OCI-M1 (cell line): ENCODE measurements around the gene RBSN.
"Not testable (repeated sequence)": the region's sequence is repeated elsewhere in the genome, so short reads cannot be mapped to it uniquely, and the experiment has no call there.

Experiments used
- DNase-seq: peaks from one replicate; lab custom pipeline; 2025; lab: John Stamatoyannopoulos, UW

The RBSN gene

GRCh38 chr3:15098503-15099363 is at the start of gene RBSN:
RBSN (minus strand) TSS chr3:15099148; CDS start chr3:15096120, 3,028 bp downstream.
- peak; percentile 97 for DNase-seq

DNA sequence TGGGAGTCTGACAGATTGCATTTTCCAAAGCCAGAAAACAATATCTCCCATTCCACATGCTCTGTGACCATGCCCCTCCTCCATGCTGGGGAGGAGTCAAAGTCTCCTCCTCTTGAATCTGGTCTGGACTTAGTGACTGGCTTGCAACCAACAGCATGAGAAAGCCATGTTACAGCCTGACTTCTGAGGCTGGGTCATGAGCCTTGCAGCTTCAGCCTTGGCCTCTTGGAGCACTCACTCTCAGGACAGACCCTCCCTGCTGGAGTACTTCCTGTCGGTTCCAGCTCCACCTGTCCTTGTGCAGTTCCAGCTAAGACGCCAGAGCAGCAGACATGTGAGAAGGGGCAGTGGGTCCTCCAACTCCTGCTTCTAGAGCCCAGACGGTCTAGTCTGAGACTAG is 49.7 kb upstream of the RBSN start:
- DNase-seq, result peak; percentile 67

DNA sequence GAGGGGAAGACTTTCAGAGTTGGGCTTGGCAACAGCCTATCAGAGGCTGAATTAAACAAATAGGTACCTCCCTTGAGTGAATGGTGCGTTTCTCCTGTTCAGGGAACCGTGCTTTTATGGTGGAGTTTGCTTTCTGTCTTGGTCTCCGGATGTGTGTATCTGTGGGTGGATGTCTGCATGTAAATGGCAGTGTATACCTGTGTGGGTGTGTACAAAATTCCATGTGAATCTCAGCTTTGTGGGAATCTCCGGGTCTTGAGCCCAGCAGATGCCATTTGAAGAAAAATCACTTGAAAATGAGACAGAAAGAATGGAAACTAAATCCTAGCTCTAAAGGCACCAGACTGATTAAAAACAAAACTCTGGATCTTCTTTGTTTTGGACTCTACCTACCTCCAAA is 37.9 kb upstream of the RBSN start:
- DNase-seq, result not testable (repeated sequence)

DNA sequence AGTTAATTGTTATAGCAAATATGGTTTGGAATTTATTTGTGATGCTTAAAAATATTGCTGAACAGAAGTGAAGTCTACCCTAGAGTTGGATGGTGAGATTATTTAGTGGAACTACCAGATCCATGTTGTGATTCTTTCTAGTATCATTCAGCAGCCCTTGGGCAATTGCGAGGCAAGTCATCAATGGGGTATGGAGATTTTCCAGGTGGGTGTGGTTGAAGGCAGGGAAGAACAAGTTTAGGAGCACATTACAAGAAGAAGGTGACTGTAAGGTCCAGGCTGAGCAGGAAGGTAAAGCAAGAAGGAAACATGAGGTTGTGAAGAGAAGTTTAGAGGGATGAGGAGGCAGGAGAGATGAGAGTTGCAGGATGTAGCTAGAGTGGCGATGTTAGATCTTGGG is 36.0 kb upstream of the RBSN start:
- not testable (repeated sequence) for DNase-seq

DNA sequence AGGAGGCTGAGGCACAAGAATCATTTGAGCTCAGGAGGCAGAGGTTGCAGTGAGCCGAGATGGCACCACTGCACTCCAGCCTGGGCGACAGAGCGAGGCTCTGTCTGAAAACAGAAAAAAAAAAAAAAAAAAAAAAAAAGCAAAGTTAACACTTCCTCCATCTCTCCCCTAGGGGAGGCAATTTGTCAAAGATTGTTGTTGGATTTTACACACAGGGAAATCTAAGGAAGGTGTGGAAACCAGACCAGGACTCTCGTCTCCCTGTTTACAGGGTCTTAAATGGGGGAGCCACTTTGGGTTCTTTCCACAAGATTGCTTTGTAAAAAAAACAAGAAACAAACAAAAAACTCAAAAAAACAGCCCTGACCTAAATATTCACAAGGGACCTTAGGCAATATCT is 29.5 kb upstream of the RBSN start:
- not testable (repeated sequence) for DNase-seq

DNA sequence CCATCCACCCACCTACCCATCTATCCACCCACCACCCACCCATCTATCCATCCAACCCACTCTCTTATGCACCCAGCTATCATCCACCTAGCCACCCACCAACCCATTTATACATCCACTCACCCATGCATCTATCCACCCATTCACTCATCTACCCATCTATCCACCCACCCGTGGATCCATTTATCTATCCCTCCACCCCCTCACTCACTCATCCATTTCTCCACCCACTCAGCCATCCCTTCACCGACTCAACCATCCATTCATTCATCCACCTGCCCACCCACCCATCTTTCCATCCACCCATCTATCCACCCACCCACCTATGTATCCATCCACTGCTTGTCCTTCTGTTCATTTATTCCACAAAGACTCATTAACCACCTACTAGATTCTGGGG is 28.0 kb upstream of the RBSN start:
- DNase-seq, result not testable (repeated sequence)

DNA sequence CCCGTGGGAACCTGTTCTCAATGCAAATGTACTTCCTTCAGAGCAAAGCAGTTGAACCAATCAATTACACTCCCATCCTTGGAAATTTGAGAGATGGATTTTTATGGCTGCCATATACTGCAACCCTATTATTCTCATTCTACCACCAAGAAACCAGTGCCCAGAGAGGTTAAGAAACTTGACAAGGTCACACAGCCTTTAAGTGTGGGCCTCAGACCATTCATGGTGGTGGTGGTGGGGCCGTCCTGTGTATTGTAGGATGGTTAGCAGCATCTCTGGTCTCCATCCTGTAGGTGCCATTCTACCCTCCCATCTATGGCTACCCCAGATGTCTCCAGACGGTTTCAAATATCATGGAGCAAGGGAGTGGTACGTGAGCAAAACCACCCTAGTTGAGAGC is 23.4 kb upstream of the RBSN start:
- no peak for DNase-seq

GRCh38 chr3:15121936-15122335 is 23.0 kb upstream of the RBSN start:
- no peak for DNase-seq

- DNase-seq, result no peak
Measured at GRCh38 chr3:15120986-15121385, 22.0 kb upstream of the RBSN start.

DNA sequence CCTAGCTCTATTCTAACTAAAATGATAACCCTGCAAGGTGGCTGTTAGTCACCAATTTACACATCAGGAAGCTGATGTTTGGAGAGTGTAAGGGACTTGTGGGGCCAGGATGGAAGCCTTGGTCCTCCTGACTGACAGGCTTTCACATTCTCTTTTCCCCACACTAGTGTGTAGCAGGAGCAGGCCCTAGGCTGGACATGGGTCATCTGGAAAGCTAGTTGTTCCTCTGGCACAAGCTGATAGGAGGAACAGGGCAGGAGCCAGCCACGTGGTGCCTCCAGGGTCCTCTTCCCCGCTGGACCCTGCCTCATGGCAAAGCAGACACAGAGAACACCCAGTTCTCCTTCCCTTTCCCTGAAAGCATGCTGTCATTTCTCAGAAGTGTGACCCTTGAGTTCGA is 18.1 kb upstream of the RBSN start:
- no peak for DNase-seq

GRCh38 chr3:15116032-15116669 is 17.2 kb upstream of the RBSN start:
- DNase-seq, result peak; percentile 12

- no peak for DNase-seq
Measured at GRCh38 chr3:15114466-15115358, 15.8 kb upstream of the RBSN start.

DNA sequence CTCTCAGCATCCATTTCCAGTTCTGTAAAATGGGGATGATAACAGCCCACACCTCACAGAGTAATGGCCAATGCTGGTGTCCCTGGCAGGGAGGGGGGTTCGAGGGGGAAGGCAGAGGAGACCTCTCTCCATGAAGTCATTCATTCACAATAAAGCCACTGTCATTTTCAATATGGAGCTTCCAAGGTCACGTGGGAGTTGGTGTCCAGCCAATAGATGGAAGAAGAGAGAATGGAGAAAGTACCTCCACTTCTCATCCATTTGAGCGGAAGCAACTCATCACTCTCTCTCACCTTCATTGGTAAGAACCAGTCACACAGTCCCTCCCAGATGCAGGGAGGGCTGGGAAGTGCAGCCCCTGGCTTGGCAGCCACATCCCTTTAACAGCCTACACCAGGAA is 14.9 kb upstream of the RBSN start:
- DNase-seq, result no peak

DNA sequence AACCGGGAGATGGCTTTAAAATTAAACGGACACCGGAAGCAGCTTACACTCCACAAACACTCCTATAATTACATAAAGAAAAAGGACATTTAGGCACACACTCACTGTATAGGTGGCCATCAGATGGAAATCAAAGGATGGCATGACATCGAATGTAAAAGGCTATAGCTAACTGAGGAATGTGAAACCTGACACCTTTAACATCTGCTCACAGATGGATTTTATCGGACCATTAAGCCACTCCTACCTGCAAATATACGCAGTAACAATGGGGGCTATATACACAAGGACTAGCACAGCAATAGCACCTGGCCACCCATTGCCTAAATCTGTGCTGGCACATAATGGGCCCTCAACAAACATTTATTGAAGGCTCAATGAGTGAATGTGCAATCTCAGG is 14.5 kb upstream of the RBSN start:
- no peak for DNase-seq

DNA sequence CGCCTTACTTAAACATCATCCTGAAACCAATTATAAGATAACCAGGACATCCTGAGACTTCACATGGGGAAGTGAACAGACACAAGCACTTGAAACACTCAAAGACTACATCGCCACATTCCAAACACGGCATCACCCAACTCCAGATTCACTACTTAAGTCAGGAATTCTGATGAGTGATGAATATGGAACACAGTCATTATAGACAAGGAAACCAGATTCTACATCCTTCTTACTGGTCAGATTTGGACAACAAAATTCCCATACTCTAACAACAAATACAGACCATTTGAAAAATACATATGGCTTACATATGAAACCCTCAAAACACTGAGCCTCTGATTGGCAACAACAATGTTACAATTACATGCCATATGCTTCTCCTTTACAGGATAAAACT is 13.1 kb upstream of the RBSN start:
- no peak for DNase-seq

GRCh38 chr3:15110206-15110605 is 11.3 kb upstream of the RBSN start:
- DNase-seq, result no peak

DNA sequence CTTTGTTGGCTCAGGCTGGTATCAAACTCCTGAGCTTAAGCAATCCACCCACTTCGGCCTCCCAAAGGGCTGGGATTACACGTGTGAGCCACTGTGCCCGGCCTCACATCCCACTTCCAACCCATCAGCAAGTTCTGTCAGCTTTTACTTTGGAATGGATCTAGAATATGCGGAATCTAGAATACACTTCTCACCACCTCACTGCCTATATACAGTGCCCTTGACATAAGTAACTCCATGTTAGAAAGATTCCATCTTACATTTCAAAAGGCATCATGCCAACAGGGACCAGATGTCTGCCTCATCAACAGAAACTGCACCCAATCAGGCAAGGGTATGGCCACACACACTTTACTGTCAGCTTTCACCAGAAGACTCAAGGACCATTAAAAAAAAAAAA is 9.9 kb upstream of the RBSN start:
- no peak for DNase-seq

GRCh38 chr3:15108082-15108545 is 9.2 kb upstream of the RBSN start:
- peak; percentile 78 for DNase-seq

DNA sequence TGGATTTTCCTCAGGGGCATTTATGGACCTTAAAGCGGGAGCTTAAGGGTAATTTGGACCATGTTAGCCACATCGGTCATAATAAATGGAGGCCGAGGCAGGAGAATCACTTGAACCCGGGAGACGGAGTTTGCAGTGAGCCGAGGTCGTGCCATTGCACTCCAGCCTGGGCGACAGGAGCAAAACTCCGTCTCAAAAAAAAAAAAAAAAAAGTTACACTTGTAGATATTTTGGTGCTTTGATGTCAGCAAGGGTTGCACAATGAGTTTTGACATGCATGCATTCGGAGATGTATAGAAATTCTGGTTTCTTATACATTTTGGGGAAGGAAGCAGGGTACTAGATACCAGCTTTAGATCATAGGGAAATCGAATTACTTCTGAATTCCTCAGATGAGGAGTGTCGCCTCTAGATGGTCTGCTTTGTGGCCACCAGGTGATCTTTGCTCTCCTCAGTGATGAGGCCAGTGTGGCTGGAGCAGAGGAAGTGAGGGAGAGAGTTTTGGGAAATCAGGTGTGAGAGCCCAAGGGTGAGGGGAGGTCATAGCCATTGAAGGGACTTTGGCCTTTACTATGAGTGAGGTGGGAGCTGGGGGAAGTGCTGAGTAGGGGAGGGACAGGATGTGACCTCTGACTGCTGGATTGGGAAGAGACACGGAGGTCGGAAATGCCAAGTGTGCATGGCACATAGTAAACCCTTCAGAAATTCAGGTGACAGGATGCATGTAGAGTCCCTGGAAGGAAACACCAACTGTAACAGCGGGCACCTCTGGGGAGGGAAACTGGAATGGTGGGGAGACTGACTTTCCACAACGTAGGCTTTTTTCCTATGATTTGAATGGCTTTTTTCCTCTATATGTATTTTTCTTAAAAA is 8.4 kb upstream of the RBSN start:
- DNase-seq, result no peak

GRCh38 chr3:15102836-15103235 is 3.9 kb upstream of the RBSN start:
- no peak for DNase-seq

- no peak for DNase-seq
Measured at GRCh38 chr3:15102256-15102655, 3.3 kb upstream of the RBSN start.
